Measurements from ENCODE around the gene CXXC5.

The CXXC5 gene

GRCh38 chr5:139688088-139688702, 40.0 kb downstream of the CXXC5 start:
- no peak for DNase-seq (ENCODE audit: low read depth)
- no peak overlapping the region for H3K4me3 ChIP-seq (ENCODE audit: low read depth, low read length)

GRCh38 chr5:139688751-139689372, 40.7 kb downstream of the CXXC5 start:
- no peak for DNase-seq (ENCODE audit: low read depth)
- no peak overlapping the region for H3K4me3 ChIP-seq (ENCODE audit: low read depth, low read length)

GRCh38 chr5:139689631-139690063, 41.5 kb downstream of the CXXC5 start:
- H3K4me3 ChIP-seq (ENCODE audit: low read depth, low read length): no peak overlapping the region

GRCh38 chr5:139690064-139690802, 42.1 kb downstream of the CXXC5 start:
- H3K4me3 ChIP-seq (ENCODE audit: low read depth, low read length): no peak overlapping the region
- DNase-seq (ENCODE audit: low read depth): peak; percentile 72

More at GRCh38 chr5:139689631-139690063, 41.5 kb downstream of the CXXC5 start:
- DNase-seq (ENCODE audit: low read depth): no peak

- no peak for DNase-seq (ENCODE audit: low read depth)
- no peak overlapping the region for H3K4me3 ChIP-seq (ENCODE audit: low read depth, low read length)
These were observed 42.9 kb downstream of the CXXC5 start for GRCh38 chr5:139690803-139691629.

GRCh38 chr5:139692148-139692547, 44.0 kb downstream of the CXXC5 start:
- DNase-seq (ENCODE audit: low read depth): no peak
- no peak overlapping the region for H3K4me3 ChIP-seq (ENCODE audit: low read depth, low read length)

GRCh38 chr5:139692679-139693308, 44.6 kb downstream of the CXXC5 start:
- DNase-seq (ENCODE audit: low read depth): no peak
- no peak overlapping the region for H3K4me3 ChIP-seq (ENCODE audit: low read depth, low read length)

GRCh38 chr5:139693676-139694364, 45.7 kb downstream of the CXXC5 start:
- DNase-seq (ENCODE audit: low read depth): no peak
- no peak overlapping the region for H3K4me3 ChIP-seq (ENCODE audit: low read depth, low read length)

- H3K4me3 ChIP-seq (ENCODE audit: low read depth, low read length): no peak overlapping the region
- DNase-seq (ENCODE audit: low read depth): no peak
These were observed 46.5 kb downstream of the CXXC5 start for GRCh38 chr5:139694556-139695177.

GRCh38 chr5:139695178-139695573, 47.0 kb downstream of the CXXC5 start:
- DNase-seq (ENCODE audit: low read depth): no peak
- no peak overlapping the region for H3K4me3 ChIP-seq (ENCODE audit: low read depth, low read length)

GRCh38 chr5:139696167-139696893, 48.2 kb downstream of the CXXC5 start:
- H3K4me3 ChIP-seq (ENCODE audit: low read depth, low read length): no peak overlapping the region
- DNase-seq (ENCODE audit: low read depth): no peak

GRCh38 chr5:139696894-139697658, 48.9 kb downstream of the CXXC5 start:
- peak; percentile 91 for DNase-seq (ENCODE audit: low read depth)
- H3K4me3 ChIP-seq (ENCODE audit: low read depth, low read length): peak overlapping the region; percentile 36

- H3K4me3 ChIP-seq (ENCODE audit: low read depth, low read length): no peak overlapping the region
- DNase-seq (ENCODE audit: low read depth): peak; percentile 64
These were observed 50.5 kb downstream of the CXXC5 start for GRCh38 chr5:139698490-139699146.

GRCh38 chr5:139699351-139699750, 51.2 kb downstream of the CXXC5 start:
- no peak for DNase-seq (ENCODE audit: low read depth)
- H3K4me3 ChIP-seq (ENCODE audit: low read depth, low read length): no peak overlapping the region

- no peak for DNase-seq (ENCODE audit: low read depth)
- H3K4me3 ChIP-seq (ENCODE audit: low read depth, low read length): no peak overlapping the region
These were observed 52.5 kb downstream of the CXXC5 start for GRCh38 chr5:139700711-139701055.

- H3K4me3 ChIP-seq (ENCODE audit: low read depth, low read length): no peak overlapping the region
- DNase-seq (ENCODE audit: low read depth): no peak
These were observed 53.0 kb downstream of the CXXC5 start for GRCh38 chr5:139701056-139701741.

All from skeletal muscle cell (primary cell).